ENCODE results near the gene ZSWIM1. TPM values are rescaled to one million over a fixed set of nuclear protein-coding genes. Genes with fewer than 3 reads are reported as not detected.

Gene ZSWIM1
- total and polyA plus RNA-seq, 2 donors (not counting 3 experiments of a cell fraction or from before 2014, with no cell fraction given) = 8.5 to 10.0 TPM

- H3K9me1 ChIP-seq (replicated peaks; ENCODE audit: control insufficient read depth, extremely low read depth, insufficient read depth, low read length) = no peaks in the 10 kb centered on the region
- no peaks in the 10 kb centered on the region for H3K36me3 ChIP-seq (ENCODE audit: control insufficient read depth in 2 of 2, extremely low read depth in 1 of 2, insufficient read depth in 2 of 2, low read length in 2 of 2)
- BruUV-seq (replicated peaks) = no TSS peak
- dilution Hi-C loops (cut with MboI; ENCODE audit: extremely low pct_ligation_motif_present, low sequenced_read_pairs) = no loop called here
- DNase-seq (ENCODE audit: low read depth, low spot score) = no peak
- no peaks in the 10 kb centered on the region for H3K79me2 ChIP-seq (ENCODE audit: control insufficient read depth, insufficient read depth, low read length)
- no peaks in the 10 kb centered on the region for H4K20me1 ChIP-seq (replicated peaks; ENCODE audit: control insufficient read depth, extremely low read depth, insufficient read depth, low read length)
- no peaks in the 10 kb centered on the region for H3K27me3 ChIP-seq (ENCODE audit: control insufficient read depth in 2 of 2, insufficient read depth in 2 of 2, low read length in 2 of 2)
- no peak for TF ChIP-seq EZH2 (IDR thresholded peaks at IDR 0.05; ENCODE audit: borderline replicate concordance, low read depth, low read length, severe bottlenecking)
- no peak for TF ChIP-seq FOS (IDR thresholded peaks at IDR 0.05; ENCODE audit: borderline replicate concordance, insufficient read depth, low read length)
- TF ChIP-seq JUN (IDR thresholded peaks at IDR 0.05; ENCODE audit: borderline replicate concordance, insufficient read depth, insufficient read length, low read depth) = no peak
- TF ChIP-seq, protein P1, sequence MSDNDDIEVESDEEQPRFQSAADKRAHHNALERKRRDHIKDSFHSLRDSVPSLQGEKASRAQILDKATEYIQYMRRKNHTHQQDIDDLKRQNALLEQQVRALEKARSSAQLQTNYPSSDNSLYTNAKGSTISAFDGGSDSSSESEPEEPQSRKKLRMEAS (IDR thresholded peaks at IDR 0.05; ENCODE audit: insufficient read depth, insufficient read length) = no peak
- no peak for TF ChIP-seq GATA2 (IDR thresholded peaks at IDR 0.05; ENCODE audit: insufficient read depth, insufficient read length, low read depth, low read length)
- no peak for TF ChIP-seq CTCF (IDR thresholded peaks at IDR 0.05; ENCODE audit: extremely low read depth in 1 of 2, insufficient read depth in 1 of 2, low read depth in 1 of 2, low read length in 2 of 2)
- TF ChIP-seq POLR2A (IDR thresholded peaks at IDR 0.05; ENCODE audit: low read depth, low read length) = no peak
- no peak for TF ChIP-seq POLR2AphosphoS5 (IDR thresholded peaks at IDR 0.05; ENCODE audit: insufficient read depth, low read depth, low read length)
- TF ChIP-seq MYC (IDR thresholded peaks at IDR 0.05; ENCODE audit: low read depth, low read length) = no peak
- no peak for FAIRE-seq
- no peak overlapping the region for H2AFZ ChIP-seq (ENCODE audit: low read depth, low read length)
- no peak overlapping the region for H3K27ac ChIP-seq (ENCODE audit: insufficient read depth, low read depth, low read length)
- ChIA-PET CTCF (interaction anchor here (0.7 to 1.4 kb wide), 3 partner anchors 17 to 57 kb away, joined by 3 read pairs; partner anchors contain the start of gene ZSWIM1), POLR2A (no interaction called here)
- intact Hi-C loops (cut with micrococcal nuclease) = no loop called here
- H3K4me1 ChIP-seq (ENCODE audit: control insufficient read depth, extremely low read depth, insufficient read depth, low read length) = peaks cover 3% of the 10 kb centered on the region
- H3K9ac ChIP-seq (replicated peaks; ENCODE audit: extremely low read depth, insufficient read depth, low read length) = no peak overlapping the region
- no peak overlapping the region for H3K4me2 ChIP-seq (ENCODE audit: insufficient read depth, low read length)
- H3K9me3 ChIP-seq (replicated peaks; ENCODE audit: control insufficient read depth, insufficient read depth, low read length) = no peaks in the 10 kb centered on the region
- H3K4me3 ChIP-seq (replicated peaks in 1 of 3; ENCODE audit: insufficient read depth in 1 of 3, low read depth in 1 of 3, low read length in 3 of 3) = no peak overlapping the region
These were observed 17.2 kb upstream of the ZSWIM1 start for GRCh38 chr20:45863543-45864470.

Measured in endothelial cell of umbilical vein (primary cell).